ENCODE data around the gene PHEX.

The PHEX gene

DNA sequence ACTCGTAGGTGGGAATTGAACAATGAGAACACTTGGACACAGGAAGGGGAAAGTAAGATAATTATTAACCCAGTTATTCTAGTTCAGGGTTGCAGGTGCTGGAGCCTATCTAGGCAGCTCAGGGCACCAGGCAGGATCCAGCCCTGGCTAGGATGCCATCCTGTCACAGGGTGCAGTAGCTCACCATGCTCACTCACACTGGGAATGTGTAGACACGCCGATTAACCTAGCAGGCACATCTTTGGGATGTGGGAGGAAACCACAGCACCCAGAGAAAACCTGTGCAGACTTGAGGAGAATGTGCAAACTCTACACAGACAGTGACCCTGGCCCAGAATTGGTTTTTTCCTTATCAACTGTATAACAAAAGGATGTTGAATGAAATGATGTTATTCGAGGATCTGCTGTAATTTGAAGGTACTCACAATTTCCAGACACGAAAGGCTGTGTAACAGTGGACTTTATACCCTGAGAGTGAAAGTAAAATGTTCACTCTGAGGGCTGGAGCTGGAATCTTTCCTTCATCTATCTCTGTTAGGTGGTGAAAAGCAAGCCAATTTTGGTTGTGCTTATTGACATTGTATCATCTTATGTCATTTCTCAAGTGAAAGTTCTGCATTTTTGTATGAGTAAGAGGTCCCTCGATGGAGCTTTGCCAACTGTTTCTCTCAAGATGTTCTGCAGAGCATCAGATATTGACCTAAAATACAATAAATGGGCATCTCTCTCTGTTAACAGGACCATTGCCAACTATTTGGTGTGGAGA is 78.8 kb downstream of the PHEX start:
- no peak overlapping the region for H3K4me3 ChIP-seq (ENCODE audit: low read depth, low read length)
- TF ChIP-seq, protein P1, sequence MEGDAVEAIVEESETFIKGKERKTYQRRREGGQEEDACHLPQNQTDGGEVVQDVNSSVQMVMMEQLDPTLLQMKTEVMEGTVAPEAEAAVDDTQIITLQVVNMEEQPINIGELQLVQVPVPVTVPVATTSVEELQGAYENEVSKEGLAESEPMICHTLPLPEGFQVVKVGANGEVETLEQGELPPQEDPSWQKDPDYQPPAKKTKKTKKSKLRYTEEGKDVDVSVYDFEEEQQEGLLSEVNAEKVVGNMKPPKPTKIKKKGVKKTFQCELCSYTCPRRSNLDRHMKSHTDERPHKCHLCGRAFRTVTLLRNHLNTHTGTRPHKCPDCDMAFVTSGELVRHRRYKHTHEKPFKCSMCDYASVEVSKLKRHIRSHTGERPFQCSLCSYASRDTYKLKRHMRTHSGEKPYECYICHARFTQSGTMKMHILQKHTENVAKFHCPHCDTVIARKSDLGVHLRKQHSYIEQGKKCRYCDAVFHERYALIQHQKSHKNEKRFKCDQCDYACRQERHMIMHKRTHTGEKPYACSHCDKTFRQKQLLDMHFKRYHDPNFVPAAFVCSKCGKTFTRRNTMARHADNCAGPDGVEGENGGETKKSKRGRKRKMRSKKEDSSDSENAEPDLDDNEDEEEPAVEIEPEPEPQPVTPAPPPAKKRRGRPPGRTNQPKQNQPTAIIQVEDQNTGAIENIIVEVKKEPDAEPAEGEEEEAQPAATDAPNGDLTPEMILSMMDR (conservative IDR thresholded peaks at IDR 0.05; ENCODE audit: low read depth, low read length) = no peak
- DNase-seq (ENCODE audit: low read depth) = peak; percentile 44

GRCh38 chrX:22116605-22117546 is 84.8 kb downstream of the PHEX start:
- TF ChIP-seq, protein P1 (conservative IDR thresholded peaks at IDR 0.05; ENCODE audit: low read depth, low read length) = no peak

DNA sequence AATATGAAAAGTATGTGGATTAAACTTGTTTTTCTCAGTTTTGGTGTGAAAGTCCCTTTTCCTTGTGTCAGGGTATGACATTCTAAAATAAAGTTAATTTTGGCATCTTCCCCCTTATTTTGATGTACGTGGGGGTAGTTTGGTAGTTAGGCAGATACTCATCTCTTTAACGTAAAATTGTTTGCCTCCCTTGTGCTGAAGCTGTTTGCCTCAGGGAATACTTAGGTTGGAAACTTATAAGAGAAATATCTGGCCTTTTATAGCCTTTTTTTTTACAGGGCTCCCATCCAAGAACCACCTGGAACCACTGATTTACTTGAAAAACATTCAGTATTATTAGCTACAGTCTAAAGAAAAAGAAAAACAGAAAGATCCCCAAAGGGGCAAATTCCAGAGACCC is 85.5 kb downstream of the PHEX start:
- no peak overlapping the region for H3K4me3 ChIP-seq (ENCODE audit: low read depth, low read length)
- no peak for DNase-seq (ENCODE audit: low read depth)
- TF ChIP-seq, protein P1 (conservative IDR thresholded peaks at IDR 0.05; ENCODE audit: low read depth, low read length) = no peak

More at GRCh38 chrX:22116605-22117546, 84.8 kb downstream of the PHEX start:
- DNase-seq (ENCODE audit: low read depth) = no peak
- H3K4me3 ChIP-seq (ENCODE audit: low read depth, low read length) = no peak overlapping the region

- no peak overlapping the region for H3K4me3 ChIP-seq (ENCODE audit: low read depth, low read length)
- TF ChIP-seq, protein P1 (conservative IDR thresholded peaks at IDR 0.05; ENCODE audit: low read depth, low read length) = no peak
- no peak for DNase-seq (ENCODE audit: low read depth)
These were observed 86.2 kb downstream of the PHEX start for GRCh38 chrX:22118161-22118830.

- TF ChIP-seq, protein P1 (conservative IDR thresholded peaks at IDR 0.05; ENCODE audit: low read depth, low read length) = no peak
- no peak for DNase-seq (ENCODE audit: low read depth)
- no peak overlapping the region for H3K4me3 ChIP-seq (ENCODE audit: low read depth, low read length)
These were observed 89.0 kb downstream of the PHEX start for GRCh38 chrX:22121161-22121560.

DNA sequence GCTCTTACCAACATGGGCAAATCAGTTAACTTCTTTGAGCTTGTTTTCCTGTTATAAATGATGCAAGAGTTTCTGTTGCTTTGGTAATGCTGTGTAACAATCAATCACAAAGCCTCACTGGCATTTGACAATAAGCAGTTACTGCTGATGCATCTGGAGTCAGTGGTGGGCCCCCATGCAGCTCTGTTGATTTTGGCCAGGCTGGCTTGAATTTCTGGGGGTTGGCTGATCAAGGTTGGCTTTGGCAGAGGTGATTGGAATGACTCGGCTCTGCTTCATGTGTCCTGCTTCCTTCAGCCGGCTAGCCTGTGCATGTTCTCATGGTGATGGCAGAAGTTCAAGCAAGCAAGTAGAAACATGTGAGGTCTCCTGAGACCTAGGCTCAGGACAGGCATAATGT is 90.4 kb downstream of the PHEX start:
- TF ChIP-seq, protein P1 (conservative IDR thresholded peaks at IDR 0.05; ENCODE audit: low read depth, low read length) = no peak
- peak; percentile 56 for DNase-seq (ENCODE audit: low read depth)
- H3K4me3 ChIP-seq (ENCODE audit: low read depth, low read length) = no peak overlapping the region
